K562 treated with DMSO at 1 percent for 48 hours (cell line): ENCODE data around the gene NBAS. TPM values are rescaled to one million over a fixed set of nuclear protein-coding genes. Genes with fewer than 3 reads are reported as not detected.

Experiments
- total RNA-seq: library from RNA; unstranded; fragments of 300-600 nt; gene quantifications from 2 replicates; pipeline ENCODE4 v1.2.3, GENCODE V29; 2022; ENCODE audit warnings: low replicate concordance; ENCODE audit errors: extremely low read depth

NBAS gene
- total RNA-seq: not detected in 2 replicates

GRCh38 chr2:15560988-15561573 lies at the start of gene NBAS:
Gene NBAS, minus strand, starts transcription at chr2:15561334. Its CDS starts 30 bp downstream, at chr2:15561304.

DNA sequence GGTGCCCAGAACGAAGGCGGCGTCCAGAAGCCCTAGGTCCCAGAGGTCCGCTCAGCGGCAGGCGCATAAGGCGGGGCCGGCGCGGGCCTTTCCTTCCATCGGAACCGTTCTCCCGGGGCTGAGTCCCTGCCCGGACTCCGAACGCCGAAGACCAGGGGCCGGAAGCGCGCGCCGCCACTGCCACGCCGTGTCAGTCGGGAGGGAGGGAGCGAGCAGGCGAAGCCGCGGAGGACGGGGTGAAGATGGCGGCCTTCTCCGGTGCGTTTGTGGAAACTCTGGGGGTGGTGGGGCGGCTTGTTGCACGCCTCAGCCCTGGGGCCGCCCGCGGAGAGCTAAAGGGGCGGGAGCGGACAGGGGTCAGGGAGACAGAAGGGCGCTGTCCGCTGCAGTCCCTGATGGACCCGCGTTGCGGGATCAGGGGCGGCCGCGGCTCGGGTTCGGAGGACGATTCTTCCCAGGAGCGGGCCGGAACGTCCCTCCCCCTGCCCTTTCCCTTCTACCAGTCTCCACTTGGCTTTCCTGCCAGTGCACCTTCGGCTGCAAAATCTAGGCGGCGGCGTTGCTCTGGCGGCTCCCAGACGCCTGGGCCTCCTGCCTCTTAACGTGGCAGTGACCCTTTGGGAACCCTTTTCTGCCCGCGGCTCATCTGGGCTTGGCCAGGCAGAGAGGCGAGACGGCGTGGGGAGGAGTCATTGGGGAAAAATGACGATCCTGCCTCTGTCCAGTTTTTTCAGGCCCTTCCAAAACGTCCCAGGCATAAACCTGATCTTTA lies 30.7 kb upstream of the NBAS start, which contains the start of gene DDX1:
Gene DDX1 (plus strand): TSS at position 177 of the 772 bp plus-strand sequence. CDS start 66 bp downstream, at position 243.

Other genes starting within 250 kb of the NBAS start
- 143 TPM in 1 of 2 replicates, not detected in the other for gene DDX1, start 30.5 kb upstream of the NBAS start, total RNA-seq